A673 (cell line): Measurements from ENCODE around the gene FHIT.

Experiments
- CTCF ChIP-seq: fragments of 300-800, 200-600 bp; sonication (generic); conservative IDR thresholded peaks from 2 replicates; pipeline ENCODE4 v1.5.1; 2017; ENCODE audit warnings: low read depth, mild to moderate bottlenecking, antibody characterized with exemption, low read length, moderate library complexity, mixed read lengths
- EZH2 ChIP-seq: fragments of 200-600 bp; sonication (generic); IDR thresholded peaks from 2 replicates; pipeline ENCODE4 v1.6.1; 2017; ENCODE audit warnings: borderline replicate concordance, low read depth, mild to moderate bottlenecking, mixed read lengths, antibody characterized with exemption, low read length; ENCODE audit not compliant: poor library complexity, severe bottlenecking

- no peak for TF ChIP-seq CTCF
- no peak for TF ChIP-seq EZH2
Observed at GRCh38 chr3:61008998-61009380, 242.3 kb downstream of the FHIT start.
